AG09319 (cell line): ENCODE measurements around the gene CYB5B.

ENCODE experiments used
- DNase-seq: peaks from one replicate; pipeline ENCODE4 v3.0.0-alpha.2; 2010; ENCODE audit warnings: low read depth; ENCODE audit errors: extremely low read depth
- CTCF ChIP-seq: IDR thresholded peaks from 2 replicates; pipeline ENCODE4 v1.5.1; 2011; ENCODE audit warnings: low read depth, mild to moderate bottlenecking, inconsistent platforms, low read length, moderate library complexity

The CYB5B gene

GRCh38 chr16:69386596-69386995 is 37.8 kb upstream of the CYB5B start:
- no peak for DNase-seq

GRCh38 chr16:69393898-69394849 is 30.2 kb upstream of the CYB5B start:
- no peak for DNase-seq
- no peak for TF ChIP-seq CTCF

More at GRCh38 chr16:69386596-69386995, 37.8 kb upstream of the CYB5B start:
- TF ChIP-seq CTCF = no peak

- TF ChIP-seq CTCF = no peak
- DNase-seq = no peak
These were observed 28.6 kb upstream of the CYB5B start for GRCh38 chr16:69395859-69396186.

GRCh38 chr16:69396187-69397061 is 28.0 kb upstream of the CYB5B start:
- TF ChIP-seq CTCF = peak; percentile 46
- DNase-seq = peak; percentile 91

- no peak for DNase-seq
- peak; percentile 73 for TF ChIP-seq CTCF
These were observed 26.4 kb upstream of the CYB5B start for GRCh38 chr16:69397821-69398521.

GRCh38 chr16:69399361-69399760 is 25.1 kb upstream of the CYB5B start:
- DNase-seq = no peak
- TF ChIP-seq CTCF = no peak
